Left forelimb (tissue), 1 donor: ENCODE results near the gene RRP1B.

Experiments
- DNase-seq: peaks from one replicate; pipeline ENCODE4 v3.0.0-alpha.2; 2018; ENCODE audit warnings: low spot score

Gene RRP1B

DNA sequence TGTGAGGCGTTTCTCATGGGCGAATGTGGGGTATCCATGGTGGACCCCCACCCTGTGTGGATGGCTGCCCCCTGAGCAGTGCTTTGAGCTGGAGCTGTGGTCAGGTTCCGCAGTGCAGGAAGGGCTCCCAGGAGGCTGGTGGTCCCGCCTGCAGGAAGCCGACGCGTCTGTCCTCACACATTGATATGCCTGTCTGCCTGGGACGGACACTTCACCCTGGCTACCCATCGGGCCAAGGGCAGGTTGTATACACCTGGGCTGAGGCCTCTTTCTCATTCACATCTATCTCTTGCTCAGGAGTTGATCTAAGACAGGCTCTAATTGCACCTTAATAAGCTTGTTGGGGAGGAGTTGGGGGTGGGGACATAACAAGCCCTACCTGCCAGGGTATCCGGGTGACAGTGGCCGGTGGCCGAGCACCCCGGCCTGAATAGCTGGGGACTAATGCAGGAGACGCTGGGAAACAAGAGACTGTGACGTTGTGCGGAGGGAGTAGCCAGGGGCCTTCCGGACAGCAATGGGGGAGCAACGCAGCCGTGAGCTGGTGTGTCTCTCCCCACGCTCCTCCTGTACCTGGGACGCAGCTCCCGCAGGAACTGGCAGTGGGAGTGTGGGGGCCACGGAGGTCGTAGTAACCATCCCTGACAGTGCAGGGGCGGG is 81.3 kb downstream of the RRP1B start:
- DNase-seq: no peak

DNA sequence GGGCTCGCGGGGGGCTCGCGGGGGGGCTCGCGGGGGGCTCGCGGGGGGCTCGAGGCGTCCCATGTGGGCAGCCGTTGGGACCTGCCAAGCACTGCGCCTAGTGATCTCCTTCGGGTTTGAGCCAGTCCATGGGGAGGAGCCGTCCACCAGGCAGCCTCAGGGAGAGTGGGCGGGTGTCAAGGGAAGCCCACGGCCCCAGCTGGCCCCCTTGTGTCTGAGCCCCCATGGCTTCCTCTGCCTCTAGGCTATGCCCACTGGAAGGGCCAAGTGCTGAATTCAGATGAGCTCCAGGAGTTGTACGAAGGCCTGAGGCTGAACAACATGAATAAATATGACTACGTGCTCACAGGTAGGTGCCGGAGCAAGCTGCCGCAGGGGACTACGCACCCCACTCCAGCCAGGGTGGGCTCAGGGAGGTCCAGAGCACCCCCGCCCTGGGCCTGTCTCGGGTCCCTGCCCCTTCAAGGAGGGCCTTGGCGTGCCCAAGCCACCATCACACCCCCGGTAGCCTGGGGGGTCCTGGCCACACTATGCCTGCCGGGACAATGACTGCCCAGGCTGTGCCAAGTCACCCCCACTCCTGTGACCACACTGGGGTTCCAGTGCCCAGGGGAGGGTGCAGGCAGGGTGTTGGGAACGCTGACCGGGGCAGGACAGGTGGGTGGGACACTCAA is 82.2 kb downstream of the RRP1B start:
- DNase-seq: no peak

DNA sequence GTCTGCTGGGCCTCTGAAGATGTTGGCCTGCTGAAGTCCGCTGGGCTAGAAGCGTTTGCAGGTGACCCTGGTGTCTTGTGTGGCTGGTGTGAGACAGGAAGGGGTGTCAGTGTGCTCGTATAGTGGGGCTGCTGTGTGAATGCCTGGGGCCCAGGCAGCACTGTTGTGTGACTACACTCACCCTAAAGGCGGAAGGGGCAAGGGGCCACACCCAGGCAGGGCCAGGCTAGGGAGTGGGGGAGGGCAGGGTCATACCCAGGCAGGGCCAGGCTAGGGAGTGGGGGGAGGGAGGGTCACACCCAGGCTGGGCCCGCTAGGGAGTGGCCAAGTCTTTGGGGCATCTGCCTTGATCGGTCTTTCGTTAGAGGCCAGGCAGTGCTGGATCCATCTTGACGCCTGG is 84.6 kb downstream of the RRP1B start:
- no peak for DNase-seq

DNA sequence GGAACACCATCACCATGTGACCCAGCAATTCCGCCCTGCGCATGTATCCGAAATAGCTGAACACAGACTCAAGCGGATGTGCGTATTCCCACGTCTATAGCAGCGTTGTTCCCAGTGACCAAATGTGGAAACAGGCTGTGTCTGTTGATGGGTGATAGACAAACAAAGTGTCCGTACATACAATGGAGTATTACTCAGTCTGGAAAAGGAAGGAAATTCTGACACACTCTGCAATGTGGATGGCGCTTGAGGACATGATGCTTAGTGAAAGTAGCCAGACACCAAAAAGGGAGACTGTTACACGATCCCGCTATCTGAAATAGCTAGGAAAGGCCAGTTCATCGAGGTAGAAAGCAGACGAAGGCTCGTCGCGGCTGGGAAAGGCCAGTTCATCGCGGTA is 85.4 kb downstream of the RRP1B start:
- no peak for DNase-seq
